GM19240 (cell line): ENCODE data around the gene CCSER1.
"Not testable (repeated sequence)": the region's sequence is repeated elsewhere in the genome, so short reads cannot be mapped to it uniquely, and the experiment has no call there.

Experiments
- DNase-seq: peaks from one replicate; pipeline ENCODE4 v3.0.0; 2011; ENCODE audit warnings: low spot score; ENCODE audit not compliant: insufficient read length

The CCSER1 gene

GRCh38 chr4:91025241-91026148, 898.3 kb downstream of the CCSER1 start:
- DNase-seq, result no peak

- DNase-seq, result no peak
These were observed 901.0 kb downstream of the CCSER1 start for GRCh38 chr4:91028228-91028627.

DNA sequence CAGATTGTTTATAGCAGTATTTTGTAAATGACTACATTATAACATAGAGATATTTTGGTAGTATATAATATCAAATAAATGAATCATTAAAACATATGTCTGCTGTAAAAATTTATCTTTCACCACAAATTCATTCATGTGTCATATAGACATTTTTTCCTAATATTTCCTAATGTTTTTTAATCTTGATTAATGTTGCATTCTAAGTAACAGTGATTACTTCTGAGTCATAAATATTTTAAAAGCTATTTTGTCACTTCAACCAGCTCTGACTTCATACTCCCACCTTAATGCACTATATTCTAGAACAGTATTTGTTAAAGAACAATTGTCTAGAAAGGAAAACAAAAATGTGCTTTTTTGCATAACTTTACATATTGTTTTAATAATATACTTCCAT, 904.6 kb downstream of the CCSER1 start:
- no peak for DNase-seq

GRCh38 chr4:91032725-91033445, 905.7 kb downstream of the CCSER1 start:
- DNase-seq, result no peak

GRCh38 chr4:91035276-91035675, 908.1 kb downstream of the CCSER1 start:
- no peak for DNase-seq

DNA sequence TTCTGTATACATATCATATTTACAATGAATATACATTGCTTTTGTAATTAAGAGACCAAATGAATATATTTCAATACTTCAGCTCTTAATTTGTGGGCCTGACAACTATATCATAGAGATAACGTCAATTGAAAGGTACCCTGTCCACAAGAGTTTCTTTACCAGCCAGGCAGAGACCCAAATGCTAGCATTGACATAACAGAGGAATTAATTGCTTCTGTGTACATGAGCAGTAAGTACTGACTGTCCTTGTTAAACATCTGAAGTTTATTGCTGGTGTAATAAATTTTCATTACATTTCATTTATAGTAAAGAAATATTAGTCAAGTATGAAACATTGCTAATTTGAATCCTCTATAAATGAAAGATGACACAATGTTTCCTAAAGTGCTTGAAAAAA, 910.8 kb downstream of the CCSER1 start:
- no peak for DNase-seq

DNA sequence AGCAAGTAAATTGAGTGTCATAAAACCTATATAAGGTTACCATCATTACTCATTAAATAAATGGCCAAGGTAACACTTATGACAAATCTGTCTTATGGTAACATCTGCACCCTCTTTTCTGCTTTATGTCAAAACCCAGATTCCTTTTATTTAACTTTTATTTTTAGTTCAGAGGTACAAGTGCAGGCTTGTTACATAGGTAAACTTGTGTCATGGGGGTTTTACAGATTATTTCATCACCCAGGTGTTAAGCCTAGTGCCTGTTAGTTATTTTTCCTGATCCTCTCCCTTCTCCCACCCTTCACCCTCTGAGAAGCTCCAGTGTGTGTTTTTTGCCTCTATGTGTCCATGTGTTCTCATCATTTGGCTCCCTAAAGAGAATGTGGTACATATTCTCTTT, 930.7 kb downstream of the CCSER1 start:
- no peak for DNase-seq

GRCh38 chr4:91058345-91058744, 931.2 kb downstream of the CCSER1 start:
- no peak for DNase-seq

- DNase-seq, result no peak
These were observed 937.1 kb downstream of the CCSER1 start for GRCh38 chr4:91064157-91064853.

DNA sequence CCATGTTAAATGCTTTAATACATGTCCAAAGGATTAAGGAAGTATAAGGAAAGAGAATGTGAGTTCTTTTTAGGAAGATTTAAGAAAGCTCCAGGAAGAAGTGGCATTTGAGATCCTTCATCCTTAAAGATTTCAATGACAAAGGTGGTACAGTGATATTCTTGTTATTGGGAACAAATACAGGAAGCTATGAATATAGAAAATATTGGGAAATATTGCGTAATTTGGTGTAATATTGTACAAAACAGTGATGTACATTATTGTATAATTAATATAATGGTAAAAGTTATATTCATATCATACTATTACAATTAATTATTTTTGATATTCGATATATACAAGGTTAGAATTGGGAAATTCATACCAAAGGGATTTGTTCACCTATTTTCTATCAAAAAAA, 937.9 kb downstream of the CCSER1 start:
- no peak for DNase-seq

DNA sequence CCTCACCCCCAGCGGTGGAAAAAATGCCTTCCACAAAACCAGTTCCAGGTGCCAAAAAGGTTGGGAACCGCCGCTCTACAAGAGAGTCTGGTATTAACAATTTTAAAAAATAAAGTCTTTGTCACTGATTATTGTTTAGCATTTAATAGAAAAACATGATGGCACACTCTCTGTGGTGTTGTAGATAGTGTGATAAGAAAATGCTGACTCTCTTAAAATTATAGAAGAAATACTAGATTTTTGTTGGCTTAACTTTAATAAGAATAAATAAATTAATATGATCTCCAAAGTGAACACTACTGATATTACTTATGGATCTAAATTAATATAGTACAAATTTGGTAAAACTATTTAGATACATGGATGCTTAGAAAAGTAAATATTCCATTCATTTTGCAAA, 943.5 kb downstream of the CCSER1 start:
- DNase-seq, result no peak

DNA sequence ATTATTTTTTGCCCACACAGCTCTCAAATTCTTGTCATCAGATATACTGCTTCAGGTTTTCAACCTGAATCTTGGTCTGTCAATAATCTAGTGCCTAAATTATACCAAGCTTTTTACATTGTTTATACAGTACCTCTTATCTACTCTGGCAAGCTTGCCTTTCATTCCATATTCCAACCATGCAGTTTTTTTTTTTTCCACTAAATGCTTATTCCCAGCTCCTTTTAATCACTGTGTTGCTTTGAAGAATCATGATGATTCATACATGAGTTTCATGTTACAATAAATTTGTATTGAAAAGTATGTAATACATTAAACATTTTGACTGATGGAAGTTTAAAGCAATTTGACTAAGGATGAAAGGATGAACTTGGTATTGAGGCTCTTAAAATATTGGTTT, 949.0 kb downstream of the CCSER1 start:
- DNase-seq, result no peak

- DNase-seq, result no peak
These were observed 958.8 kb downstream of the CCSER1 start for GRCh38 chr4:91085961-91086360.

DNA sequence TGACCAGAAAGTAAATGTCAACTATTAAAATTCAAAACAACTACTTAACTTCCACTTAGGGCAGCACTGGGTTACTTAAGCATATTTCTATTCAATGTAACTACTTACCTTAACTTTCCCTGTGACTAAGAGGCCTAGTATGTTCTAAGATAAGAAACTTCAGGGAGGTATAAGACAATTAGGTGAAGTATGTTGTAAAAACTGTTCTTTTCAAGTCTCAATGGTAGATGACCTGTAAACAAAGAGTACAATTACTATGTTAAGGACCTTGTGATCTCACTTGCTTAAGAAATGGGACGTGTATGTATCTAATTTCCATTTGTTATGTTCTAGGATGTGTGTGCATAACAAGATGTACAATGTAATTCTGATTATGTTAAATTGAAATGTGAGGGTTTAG, 960.5 kb downstream of the CCSER1 start:
- no peak for DNase-seq

- DNase-seq, result no peak
These were observed 962.0 kb downstream of the CCSER1 start for GRCh38 chr4:91089178-91089577.

GRCh38 chr4:91092398-91092980, 965.3 kb downstream of the CCSER1 start:
- no peak for DNase-seq

DNA sequence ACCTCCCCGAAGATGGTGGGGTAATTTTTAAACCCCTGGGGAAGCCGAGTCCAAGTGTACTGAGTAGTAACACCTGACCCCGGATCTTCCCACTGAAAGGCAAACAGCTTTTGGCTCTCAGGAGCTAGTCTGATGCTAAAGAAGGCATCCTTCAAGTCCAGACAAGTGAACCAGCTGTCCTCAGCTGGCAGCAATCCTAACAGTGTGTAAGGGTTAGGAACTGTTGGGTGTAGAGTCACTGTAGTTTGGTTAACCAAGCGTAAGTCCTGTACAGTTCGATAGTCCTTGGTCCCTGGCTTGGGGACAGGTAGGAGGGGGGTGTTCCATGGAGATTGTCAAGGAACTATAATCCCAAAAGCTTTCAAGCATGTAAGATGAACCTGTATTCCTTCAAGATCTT, 967.0 kb downstream of the CCSER1 start:
- DNase-seq, result not testable (repeated sequence)

- no peak for DNase-seq
These were observed 972.5 kb downstream of the CCSER1 start for GRCh38 chr4:91099666-91100065.

GRCh38 chr4:91108751-91109150, 981.6 kb downstream of the CCSER1 start:
- no peak for DNase-seq

DNA sequence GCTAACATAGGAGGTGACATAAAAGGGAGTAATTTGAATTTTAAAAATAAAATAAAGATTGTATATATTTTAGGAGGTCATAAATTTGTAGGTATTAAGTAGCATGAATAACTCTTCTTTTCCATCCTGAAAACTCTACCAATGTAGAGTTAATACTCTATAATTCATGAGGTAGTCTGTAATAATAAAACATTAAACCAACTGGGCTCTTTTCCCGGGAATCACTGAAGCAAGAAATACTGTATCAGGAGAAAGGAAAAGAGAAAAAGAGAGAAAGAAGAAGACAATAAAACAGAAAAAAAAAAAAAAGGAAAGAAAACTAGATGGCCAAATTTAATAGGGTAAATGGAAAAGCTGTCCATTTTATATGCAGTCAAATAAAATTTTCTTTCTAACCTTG, 984.4 kb downstream of the CCSER1 start:
- no peak for DNase-seq

- no peak for DNase-seq
These were observed 986.0 kb downstream of the CCSER1 start for GRCh38 chr4:91113130-91113706.
